Endothelial cell of umbilical vein (primary cell): ENCODE measurements around the gene OTUD3. TPM values are rescaled to one million over a fixed set of nuclear protein-coding genes. Genes with fewer than 3 reads are reported as not detected.

Experiments
- BruUV-seq: library from RNA; stranded (reverse); fragments of 400-500 nt; replicated peaks from 2 replicates; lab custom pipeline; 2021; lab: Mats Ljungman, UMichigan
- CTCF ChIA-PET: fragments of 300-600, 350-600 bp; sonication (Branson Sonifier 250); formaldehyde crosslinking; loops from one replicate; lab custom pipeline; 2021; ENCODE audit warnings: antibody characterized with exemption, inconsistent platforms; lab: Charles Lee
- POLR2A ChIA-PET: fragments of 300-600, 350-600 bp; sonication (Branson Sonifier 250); formaldehyde crosslinking; loops from one replicate; lab custom pipeline; 2021; ENCODE audit warnings: antibody characterized with exemption, inconsistent platforms; lab: Charles Lee
- DNase-seq: peaks from one replicate; pipeline ENCODE4 v3.0.0-alpha.2; 2011; ENCODE audit warnings: low read depth, low spot score
- FAIRE-seq: peaks from 2 replicates; lab custom pipeline; 2011; peaks lifted over from hg19 to GRCh38; lab: Jason Lieb, UNC
- H2AFZ ChIP-seq: 2 replicates; pipeline ENCODE4 v1.6.0; 2012; ENCODE audit warnings: low read depth, low read length, control low read depth, inconsistent platforms
- H3K27ac ChIP-seq: 2 replicates; pipeline ENCODE4 v1.5.1; 2011; ENCODE audit warnings: low read depth, mild to moderate bottlenecking, control low read depth, low read length, moderate library complexity; ENCODE audit not compliant: insufficient read depth
- H3K27me3 ChIP-seq, 2 experiments: 2 replicates each; pipeline versions ENCODE4 v1.6.0 to v1.6.1; 2011; ENCODE audit warnings: low read length in 2 of 2, mixed read lengths in 1 of 2; ENCODE audit not compliant: control insufficient read depth in 2 of 2, insufficient read depth in 2 of 2
- H3K36me3 ChIP-seq, 2 experiments: 2 replicates in 1 of 2; 3 replicates in 1 of 2; pipeline ENCODE4 v1.5.1; 2011; ENCODE audit warnings: low read length in 2 of 2, mild to moderate bottlenecking in 1 of 2, moderate library complexity in 1 of 2; ENCODE audit not compliant: control insufficient read depth in 2 of 2, insufficient read depth in 2 of 2; ENCODE audit errors: extremely low read depth in 1 of 2
- H3K4me1 ChIP-seq: 3 replicates; pipeline ENCODE4 v1.5.1; 2011; ENCODE audit warnings: mild to moderate bottlenecking, low read length; ENCODE audit not compliant: control insufficient read depth, insufficient read depth; ENCODE audit errors: extremely low read depth
- H3K4me2 ChIP-seq: 2 replicates; pipeline ENCODE4 v1.6.1; 2011; ENCODE audit warnings: low read length, control low read depth, mixed read lengths; ENCODE audit not compliant: insufficient read depth
- H3K4me3 ChIP-seq, 3 experiments: fragments of 200-600 bp in 1 of 3; sonication (generic), shearing (Covaris generic) in 1 of 3; replicated peaks in 1 of 3; 2 replicates each; pipeline ENCODE4 v1.5.1; 2011 to 2016; ENCODE audit warnings: control low read depth in 3 of 3, low read length in 3 of 3, mild to moderate bottlenecking in 2 of 3, inconsistent platforms in 1 of 3, low read depth in 1 of 3, moderate library complexity in 1 of 3; ENCODE audit not compliant: insufficient read depth in 1 of 3
- H3K79me2 ChIP-seq: 2 replicates; pipeline ENCODE4 v1.6.0; 2012; ENCODE audit warnings: low read length, inconsistent platforms; ENCODE audit not compliant: control insufficient read depth, insufficient read depth
- H3K9ac ChIP-seq: replicated peaks from 2 replicates; pipeline ENCODE3; 2011; ENCODE audit warnings: low read length, control low read depth; ENCODE audit not compliant: insufficient read depth; ENCODE audit errors: extremely low read depth
- H3K9me1 ChIP-seq: replicated peaks from 3 replicates; pipeline ENCODE4 v1.6.0; 2011; ENCODE audit warnings: mild to moderate bottlenecking, low read length; ENCODE audit not compliant: control insufficient read depth, insufficient read depth; ENCODE audit errors: extremely low read depth
- H3K9me3 ChIP-seq: replicated peaks from 2 replicates; pipeline ENCODE4 v1.5.1; 2012; ENCODE audit warnings: low read length, inconsistent platforms; ENCODE audit not compliant: control insufficient read depth, insufficient read depth
- H4K20me1 ChIP-seq: replicated peaks from 2 replicates; pipeline ENCODE3; 2011; ENCODE audit warnings: mild to moderate bottlenecking, low read length; ENCODE audit not compliant: control insufficient read depth, insufficient read depth; ENCODE audit errors: extremely low read depth
- EZH2 ChIP-seq: IDR thresholded peaks from 2 replicates; pipeline ENCODE4 v1.6.1; 2012; ENCODE audit warnings: borderline replicate concordance, low read depth, mild to moderate bottlenecking, moderate library complexity, low read length, inconsistent platforms; ENCODE audit not compliant: severe bottlenecking
- FOS ChIP-seq: IDR thresholded peaks from 2 replicates; pipeline ENCODE4 v1.6.1; 2011; ENCODE audit warnings: mild to moderate bottlenecking, low read length, moderate library complexity, borderline replicate concordance; ENCODE audit not compliant: insufficient read depth
- GATA2 ChIP-seq: IDR thresholded peaks from 2 replicates; pipeline ENCODE4 v1.7.0; 2011; ENCODE audit warnings: low read depth, mild to moderate bottlenecking, moderate library complexity, mixed read lengths, low read length; ENCODE audit not compliant: insufficient read length, insufficient read depth
- JUN ChIP-seq: IDR thresholded peaks from 2 replicates; pipeline ENCODE4 v1.6.1; 2011; ENCODE audit warnings: borderline replicate concordance, low read depth; ENCODE audit not compliant: insufficient read length, insufficient read depth
- MYC ChIP-seq: IDR thresholded peaks from one replicate; pipeline ENCODE4 v1.6.1; 2011; ENCODE audit warnings: mild to moderate bottlenecking, low read depth, low read length
- POLR2A ChIP-seq: IDR thresholded peaks from 2 replicates; pipeline ENCODE4 v1.6.1; 2012; ENCODE audit warnings: low read depth, mild to moderate bottlenecking, control low read depth, low read length
- POLR2AphosphoS5 ChIP-seq: IDR thresholded peaks from 2 replicates; pipeline ENCODE4 v1.6.1; 2012; ENCODE audit warnings: low read depth, mild to moderate bottlenecking, control low read depth, low read length, moderate library complexity; ENCODE audit not compliant: insufficient read depth
- dilution Hi-C: fragments of 300-500 bp; cut with MboI; formaldehyde crosslinking; loops from one replicate; pipeline ENCODE4 v1.15.0; 2019; ENCODE audit warnings: low sequenced_read_pairs; ENCODE audit not compliant: extremely low pct_ligation_motif_present
- intact Hi-C: fragments of 100-400 bp; cut with micrococcal nuclease; formaldehyde crosslinking; loops from one replicate; pipeline ENCODE4 v1.10.0; 2022
- polyA plus RNA-seq, 4 experiments: library from polyadenylated mRNA; depleted of rRNA in 3 of 4; stranded (reverse) in 3 of 4; unstranded in 1 of 4; fragments of >200 nt; gene quantifications; 2 replicates each; pipeline versions ENCODE4 v1.2.1 to v1.2.3, GENCODE V29; 2011 to 2012; ENCODE audit warnings: missing spikeins in 1 of 4
- total RNA-seq: library from RNA; stranded (reverse); gene quantifications from 2 replicates; pipeline ENCODE4 v1.2.3, GENCODE V29; 2021
- TF ChIP-seq, protein P1 (sequence below): IDR thresholded peaks from 2 replicates; pipeline ENCODE4 v1.6.1; 2011; ENCODE audit not compliant: insufficient read depth, insufficient read length
- TF ChIP-seq, protein P2 (sequence below), 2 donors: IDR thresholded peaks; 1 replicate in 1 of 2; 2 replicates in 1 of 2; pipeline ENCODE4 v1.5.1; 2011; ENCODE audit warnings: low read length in 2 of 2, mild to moderate bottlenecking in 2 of 2, moderate library complexity in 2 of 2, control low read depth in 1 of 2, inconsistent platforms in 1 of 2, low read depth in 1 of 2; ENCODE audit not compliant: insufficient read depth in 1 of 2; ENCODE audit errors: extremely low read depth in 1 of 2

Gene OTUD3
- total and polyA plus RNA-seq, 2 donors (not counting 3 experiments of a cell fraction or from before 2014, with no cell fraction given) = 3.1 to 10.6 TPM

DNA sequence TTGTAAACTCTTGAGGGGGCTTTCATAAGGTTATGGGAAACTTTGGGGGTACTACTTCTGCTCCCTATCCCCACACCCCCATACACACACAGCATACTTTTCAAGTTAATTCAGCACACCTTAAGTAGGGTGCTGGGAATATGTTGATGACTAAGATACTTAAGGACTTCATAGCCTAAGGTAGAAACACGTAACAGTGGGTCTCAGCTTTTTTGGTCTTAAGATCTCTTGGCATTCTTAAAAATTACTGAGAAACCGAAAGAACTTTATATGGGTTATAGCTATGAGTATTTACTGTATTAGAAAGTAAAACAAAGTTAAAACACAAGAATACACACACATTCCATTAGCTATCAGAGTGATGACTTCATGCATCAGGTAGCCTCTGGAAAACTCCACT, 2.1 kb downstream of the OTUD3 start:
- Histone ChIP-seq H3K36me3 (no peaks in the 10 kb centered on the region), H3K79me2 (peaks cover 59% of the 10 kb centered on the region), H4K20me1 (peaks cover 5% of the 10 kb centered on the region), H3K9me1 (no peaks in the 10 kb centered on the region), H2AFZ (no peak overlapping the region), H3K4me3 (no peak overlapping the region), H3K9ac (no peak overlapping the region), H3K27ac (no peak overlapping the region), H3K9me3 (no peaks in the 10 kb centered on the region), H3K4me2 (no peak overlapping the region), H3K4me1 (peaks cover 31% of the 10 kb centered on the region), H3K27me3 (no peaks in the 10 kb centered on the region)
- DNase-seq (no peak), FAIRE-seq (no peak)
- dilution Hi-C loops = no loop called here
- ChIA-PET POLR2A (no interaction called here), CTCF (no interaction called here)
- intact Hi-C loops = loop anchor here (5.0 to 10.0 kb wide), 2 partner anchors 222 to 610 kb away; partner anchors contain the start of gene HTR6
- TF ChIP-seq EZH2 = no peak
- TF ChIP-seq, protein P1, sequence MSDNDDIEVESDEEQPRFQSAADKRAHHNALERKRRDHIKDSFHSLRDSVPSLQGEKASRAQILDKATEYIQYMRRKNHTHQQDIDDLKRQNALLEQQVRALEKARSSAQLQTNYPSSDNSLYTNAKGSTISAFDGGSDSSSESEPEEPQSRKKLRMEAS = no peak
- no peak for TF ChIP-seq POLR2AphosphoS5
- no peak for TF ChIP-seq POLR2A
- no peak for TF ChIP-seq FOS
- no peak for TF ChIP-seq MYC
- TF ChIP-seq, protein P2, sequence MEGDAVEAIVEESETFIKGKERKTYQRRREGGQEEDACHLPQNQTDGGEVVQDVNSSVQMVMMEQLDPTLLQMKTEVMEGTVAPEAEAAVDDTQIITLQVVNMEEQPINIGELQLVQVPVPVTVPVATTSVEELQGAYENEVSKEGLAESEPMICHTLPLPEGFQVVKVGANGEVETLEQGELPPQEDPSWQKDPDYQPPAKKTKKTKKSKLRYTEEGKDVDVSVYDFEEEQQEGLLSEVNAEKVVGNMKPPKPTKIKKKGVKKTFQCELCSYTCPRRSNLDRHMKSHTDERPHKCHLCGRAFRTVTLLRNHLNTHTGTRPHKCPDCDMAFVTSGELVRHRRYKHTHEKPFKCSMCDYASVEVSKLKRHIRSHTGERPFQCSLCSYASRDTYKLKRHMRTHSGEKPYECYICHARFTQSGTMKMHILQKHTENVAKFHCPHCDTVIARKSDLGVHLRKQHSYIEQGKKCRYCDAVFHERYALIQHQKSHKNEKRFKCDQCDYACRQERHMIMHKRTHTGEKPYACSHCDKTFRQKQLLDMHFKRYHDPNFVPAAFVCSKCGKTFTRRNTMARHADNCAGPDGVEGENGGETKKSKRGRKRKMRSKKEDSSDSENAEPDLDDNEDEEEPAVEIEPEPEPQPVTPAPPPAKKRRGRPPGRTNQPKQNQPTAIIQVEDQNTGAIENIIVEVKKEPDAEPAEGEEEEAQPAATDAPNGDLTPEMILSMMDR (IDR thresholded peaks at IDR 0.05; ENCODE audit: extremely low read depth in 1 of 2, insufficient read depth in 1 of 2, low read depth in 1 of 2, low read length in 2 of 2) = no peak
- TF ChIP-seq JUN = no peak
- no peak for TF ChIP-seq GATA2
- no TSS peak for BruUV-seq
